Raji (cell line): ENCODE results near the gene NAT8.

Experiments
- POLR2A ChIP-seq: IDR thresholded peaks from 2 replicates; pipeline ENCODE4 v1.6.1; 2011; ENCODE audit warnings: low read depth, low read length, control low read depth; ENCODE audit not compliant: insufficient read depth

NAT8 gene

GRCh38 chr2:73642338-73643018 is at the start of gene NAT8:
Gene NAT8 (minus strand): TSS chr2:73642422. CDS start chr2:73641628, 794 bp downstream.
- no peak for TF ChIP-seq POLR2A

GRCh38 chr2:73685764-73686438 is 43.7 kb upstream of the NAT8 start:
- TF ChIP-seq POLR2A, result no peak

- TF ChIP-seq POLR2A, result no peak
These were observed 12.0 kb upstream of the NAT8 start for GRCh38 chr2:73654175-73654574.

GRCh38 chr2:73652348-73652747 is 10.1 kb upstream of the NAT8 start:
- no peak for TF ChIP-seq POLR2A

GRCh38 chr2:73651591-73652230 is 9.5 kb upstream of the NAT8 start:
- TF ChIP-seq POLR2A, result no peak

GRCh38 chr2:73641767-73642062 is 507 bp downstream of the NAT8 start:
- TF ChIP-seq POLR2A, result no peak

- TF ChIP-seq POLR2A, result no peak
These were observed 1.1 kb downstream of the NAT8 start for GRCh38 chr2:73640946-73641766.

- no peak for TF ChIP-seq POLR2A
These were observed 1.7 kb downstream of the NAT8 start for GRCh38 chr2:73640511-73640911.

- no peak for TF ChIP-seq POLR2A
These were observed 3.8 kb downstream of the NAT8 start for GRCh38 chr2:73638429-73638828.

GRCh38 chr2:73614997-73615396 is 27.2 kb downstream of the NAT8 start:
- TF ChIP-seq POLR2A, result no peak

- no peak for TF ChIP-seq POLR2A
These were observed 28.1 kb downstream of the NAT8 start for GRCh38 chr2:73614105-73614504.

- no peak for TF ChIP-seq POLR2A
These were observed 30.4 kb downstream of the NAT8 start for GRCh38 chr2:73611867-73612266.

GRCh38 chr2:73611193-73611592 is 31.0 kb downstream of the NAT8 start:
- no peak for TF ChIP-seq POLR2A

GRCh38 chr2:73610111-73610510 is 32.1 kb downstream of the NAT8 start:
- TF ChIP-seq POLR2A, result no peak

- no peak for TF ChIP-seq POLR2A
These were observed 40.4 kb downstream of the NAT8 start for GRCh38 chr2:73601780-73602179.
